Measurements from ENCODE around the gene MYO3B. TPM values are rescaled to one million over a fixed set of nuclear protein-coding genes. Genes with fewer than 3 reads are reported as not detected.

The MYO3B gene
- total RNA-seq, 1 experiment from 2014 or later: 0.63 TPM

GRCh38 chr2:170354388-170354787 is 176.4 kb downstream of the MYO3B start:
- no peak overlapping the region for H3K23ac ChIP-seq (ENCODE audit: insufficient read length, low read depth, low read length)
- no peak overlapping the region for H4K5ac ChIP-seq (ENCODE audit: insufficient read length, low read depth, low read length)
- no peak overlapping the region for H2BK15ac ChIP-seq (ENCODE audit: low read depth, low read length)
- H3K27ac Mint-ChIP-seq: peak overlapping the region; percentile 2 to 95 (median 30); a peak in 4 of 7 replicates
- H3K18ac ChIP-seq (ENCODE audit: insufficient read length, low read depth, low read length): no peak overlapping the region
- H3K27me3 Mint-ChIP-seq (ENCODE audit: low read depth): no peaks in the 10 kb centered on the region
- no peak overlapping the region for H3K56ac ChIP-seq (ENCODE audit: insufficient read length, low read depth, low read length)
- peaks cover 14% of the 10 kb centered on the region; the same call in 1 of the 2 replicates for H3K4me1 ChIP-seq (ENCODE audit: insufficient read depth, low read length)
- TF ChIP-seq CTCF (conservative IDR thresholded peaks at IDR 0.05): no peak
- peaks cover 37 to 40% of the 10 kb centered on the region in 2 experiments for H3K4me1 Mint-ChIP-seq
- no peak overlapping the region for H2BK12ac ChIP-seq (ENCODE audit: insufficient read length, low read depth, low read length)
- H2AFZ ChIP-seq (ENCODE audit: low read length): no peak overlapping the region
- no peak overlapping the region for H2BK20ac ChIP-seq (ENCODE audit: low read depth, low read length, poor library complexity, severe bottlenecking)
- no peak overlapping the region for H3K14ac ChIP-seq (ENCODE audit: insufficient read depth, low read length)
- no peak overlapping the region for H3K27ac ChIP-seq (ENCODE audit: insufficient read length, low read depth, low read length)
- H3T11ph ChIP-seq (ENCODE audit: low read length): no peak overlapping the region
- no CpG with 5 or more reads among the region's 2 CpGs for WGBS (ENCODE audit: extremely low coverage, insufficient read length, low lambda C conversion rate)
- no peaks in the 10 kb centered on the region for H3K36me3 Mint-ChIP-seq (ENCODE audit: insufficient read depth in 1 of 3, low read depth in 3 of 3)
- no peak overlapping the region for H4K8ac ChIP-seq (replicated peaks; ENCODE audit: insufficient read length, low read depth, low read length)
- no peak overlapping the region for H3K4ac ChIP-seq (ENCODE audit: low read depth, low read length)
- peak overlapping the region; percentile 0 to 15; a peak in 2 of 5 replicates for H3K4me3 Mint-ChIP-seq
- no peaks in the 10 kb centered on the region for H3K79me1 ChIP-seq (ENCODE audit: insufficient read depth, low read depth, low read length, poor library complexity, severe bottlenecking)
- H3K9me3 ChIP-seq (ENCODE audit: control insufficient read depth, low read depth, low read length): no peaks in the 10 kb centered on the region
- H3K9me3 Mint-ChIP-seq: no peaks in the 10 kb centered on the region
- no peaks in the 10 kb centered on the region for H3K27me3 ChIP-seq (ENCODE audit: insufficient read depth, low read length)
- no peak overlapping the region for H2BK120ac ChIP-seq (ENCODE audit: low read depth, low read length, poor library complexity, severe bottlenecking)
- H4K20me1 ChIP-seq (ENCODE audit: control insufficient read depth, insufficient read depth, insufficient read length): no peaks in the 10 kb centered on the region
- no peaks in the 10 kb centered on the region for H3K23me2 ChIP-seq (ENCODE audit: insufficient read length, low read depth, low read length, poor library complexity, severe bottlenecking)
- no peak overlapping the region for H3K9ac ChIP-seq (ENCODE audit: extremely low read depth, insufficient read length, low read length)
- DNase-seq: no peak
- no peak overlapping the region for H2BK5ac ChIP-seq (ENCODE audit: insufficient read length, low read length)
- no peak overlapping the region for H3K4me2 ChIP-seq (ENCODE audit: insufficient read depth, insufficient read length, low read length)
- no peak overlapping the region for H4K91ac ChIP-seq (ENCODE audit: insufficient read length, low read depth, low read length)
- no peaks in the 10 kb centered on the region for H3K79me2 ChIP-seq (ENCODE audit: insufficient read depth, low read length)
- H2AK5ac ChIP-seq (ENCODE audit: insufficient read length, low read length): no peak overlapping the region

All from H9 (cell line).